ENCODE measurements around the gene CLEC1A.

The CLEC1A gene

DNA sequence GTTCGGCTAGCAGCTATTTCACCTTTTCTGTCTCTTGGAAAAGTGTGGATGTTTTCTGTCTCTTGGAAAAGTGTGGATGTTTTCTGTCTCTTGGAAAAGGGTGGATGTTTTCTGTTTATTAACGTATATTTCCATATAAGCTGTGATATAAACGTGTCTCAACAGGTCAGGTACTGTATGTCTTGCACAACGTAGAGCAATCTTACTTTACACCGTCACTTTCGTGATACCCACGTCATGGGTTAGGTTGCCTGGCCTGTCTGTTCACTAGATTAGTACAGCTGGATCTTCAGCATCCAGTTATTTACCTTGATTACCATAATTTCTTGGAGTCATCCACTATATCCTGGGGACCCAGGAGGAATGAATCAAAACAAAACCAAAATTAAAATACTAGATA is 17.1 kb upstream of the CLEC1A start:
- TF ChIP-seq, protein P1, sequence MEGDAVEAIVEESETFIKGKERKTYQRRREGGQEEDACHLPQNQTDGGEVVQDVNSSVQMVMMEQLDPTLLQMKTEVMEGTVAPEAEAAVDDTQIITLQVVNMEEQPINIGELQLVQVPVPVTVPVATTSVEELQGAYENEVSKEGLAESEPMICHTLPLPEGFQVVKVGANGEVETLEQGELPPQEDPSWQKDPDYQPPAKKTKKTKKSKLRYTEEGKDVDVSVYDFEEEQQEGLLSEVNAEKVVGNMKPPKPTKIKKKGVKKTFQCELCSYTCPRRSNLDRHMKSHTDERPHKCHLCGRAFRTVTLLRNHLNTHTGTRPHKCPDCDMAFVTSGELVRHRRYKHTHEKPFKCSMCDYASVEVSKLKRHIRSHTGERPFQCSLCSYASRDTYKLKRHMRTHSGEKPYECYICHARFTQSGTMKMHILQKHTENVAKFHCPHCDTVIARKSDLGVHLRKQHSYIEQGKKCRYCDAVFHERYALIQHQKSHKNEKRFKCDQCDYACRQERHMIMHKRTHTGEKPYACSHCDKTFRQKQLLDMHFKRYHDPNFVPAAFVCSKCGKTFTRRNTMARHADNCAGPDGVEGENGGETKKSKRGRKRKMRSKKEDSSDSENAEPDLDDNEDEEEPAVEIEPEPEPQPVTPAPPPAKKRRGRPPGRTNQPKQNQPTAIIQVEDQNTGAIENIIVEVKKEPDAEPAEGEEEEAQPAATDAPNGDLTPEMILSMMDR (conservative IDR thresholded peaks at IDR 0.05): no peak
- H3K27ac ChIP-seq: no peak overlapping the region

GRCh38 chr12:10115311-10115710 is 16.5 kb upstream of the CLEC1A start:
- TF ChIP-seq, protein P1 (conservative IDR thresholded peaks at IDR 0.05): no peak
- no peak overlapping the region for H3K27ac ChIP-seq

GRCh38 chr12:10113920-10114319 is 15.1 kb upstream of the CLEC1A start:
- no peak overlapping the region for H3K27ac ChIP-seq
- TF ChIP-seq, protein P1 (conservative IDR thresholded peaks at IDR 0.05): no peak

GRCh38 chr12:10113075-10113474 is 14.3 kb upstream of the CLEC1A start:
- no peak overlapping the region for H3K27ac ChIP-seq
- TF ChIP-seq, protein P1 (conservative IDR thresholded peaks at IDR 0.05): no peak

DNA sequence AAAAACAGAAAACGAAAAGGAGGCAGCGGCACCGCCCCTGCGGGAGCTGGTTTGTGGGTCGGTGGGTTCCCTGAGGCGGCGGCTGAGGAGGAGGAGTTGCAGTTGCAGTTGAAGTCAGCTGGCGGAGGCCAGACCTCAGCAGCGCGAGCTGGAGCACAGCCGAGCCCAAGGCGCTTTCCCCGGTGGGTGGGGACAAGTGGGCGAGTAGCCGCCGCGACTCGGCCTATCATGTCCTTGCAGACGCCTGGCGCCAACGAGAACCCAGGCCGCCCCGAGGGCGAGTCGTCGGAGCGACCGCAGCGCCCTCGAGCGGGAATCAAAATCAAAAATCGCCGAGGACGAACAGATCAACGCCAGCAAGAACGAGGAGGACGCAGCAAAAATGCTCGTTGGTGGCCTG is 12.7 kb upstream of the CLEC1A start:
- TF ChIP-seq, protein P1 (conservative IDR thresholded peaks at IDR 0.05): no peak
- H3K27ac ChIP-seq: no peak overlapping the region

GRCh38 chr12:10110256-10110844 is 11.6 kb upstream of the CLEC1A start:
- TF ChIP-seq, protein P1 (conservative IDR thresholded peaks at IDR 0.05): no peak
- no peak overlapping the region for H3K27ac ChIP-seq

GRCh38 chr12:10102322-10102721 is 3.5 kb upstream of the CLEC1A start:
- no peak overlapping the region for H3K27ac ChIP-seq
- TF ChIP-seq, protein P1 (conservative IDR thresholded peaks at IDR 0.05): no peak

All from VCaP (cell line).